ENCODE results near the gene ZNF281. TPM values are rescaled to one million over a fixed set of nuclear protein-coding genes. Genes with fewer than 3 reads are reported as not detected.

Gene ZNF281
- total RNA-seq, 1 experiment from 2014 or later: 31.3 TPM

- BruUV-seq (replicated peaks): no TSS peak
- no peak overlapping the region for H3K4me3 ChIP-seq (ENCODE audit: low read depth, low read length)
- Mint-ChIP-seq H3K36me3 (ENCODE audit: insufficient read depth, unreplicated experiment) (peaks cover 38% of the 10 kb centered on the region), H3K27me3 (ENCODE audit: insufficient read depth, unreplicated experiment) (no peaks in the 10 kb centered on the region), H3K4me3 (ENCODE audit: unreplicated experiment) (no peak overlapping the region), H3K27ac (ENCODE audit: unreplicated experiment) (no peak overlapping the region), H3K4me1 (ENCODE audit: low read depth, unreplicated experiment) (peaks cover 14% of the 10 kb centered on the region), H3K9me3 (ENCODE audit: unreplicated experiment) (no peaks in the 10 kb centered on the region)
- no peaks in the 10 kb centered on the region for H3K27me3 ChIP-seq (replicated peaks; ENCODE audit: control insufficient read depth, insufficient read depth, low read length)
- DNase-seq: no peak
- CTCF ChIA-PET: no interaction called here
- POLR2A ChIA-PET: no interaction called here
- no peaks in the 10 kb centered on the region for H3K9me3 ChIP-seq
- no peaks in the 10 kb centered on the region; the same call in 1 of the 2 replicates for H3K36me3 ChIP-seq (ENCODE audit: control insufficient read depth, insufficient read depth, low read length)
- no peaks in the 10 kb centered on the region for H3K4me1 ChIP-seq
- no peak for TF ChIP-seq CTCF (IDR thresholded peaks at IDR 0.05; ENCODE audit: insufficient read depth in 1 of 2, low read depth in 1 of 2, low read length in 1 of 2, severe bottlenecking in 1 of 2, unreplicated experiment in 1 of 2)
- intact Hi-C loops (cut with micrococcal nuclease; ENCODE audit: unreplicated experiment): no loop called here
These were observed 8.6 kb downstream of the ZNF281 start for GRCh38 chr1:200401263-200401662.

GRCh38 chr1:200400556-200400955 lies 9.3 kb downstream of the ZNF281 start:
- intact Hi-C loops (cut with micrococcal nuclease; ENCODE audit: unreplicated experiment): no loop called here
- H3K9me3 Mint-ChIP-seq (ENCODE audit: unreplicated experiment): no peaks in the 10 kb centered on the region
- no peak for TF ChIP-seq CTCF (IDR thresholded peaks at IDR 0.05; ENCODE audit: insufficient read depth in 1 of 2, low read depth in 1 of 2, low read length in 1 of 2, severe bottlenecking in 1 of 2, unreplicated experiment in 1 of 2)
- Histone ChIP-seq H3K4me3 (ENCODE audit: low read depth, low read length) (no peak overlapping the region), H3K36me3 (ENCODE audit: control insufficient read depth, insufficient read depth, low read length) (no peaks in the 10 kb centered on the region; the same call in none of the 2 replicates), H3K27me3 (replicated peaks; ENCODE audit: control insufficient read depth, insufficient read depth, low read length) (no peaks in the 10 kb centered on the region), H3K4me1 (no peaks in the 10 kb centered on the region), H3K9me3 (no peaks in the 10 kb centered on the region)
- no peak overlapping the region for H3K4me3 Mint-ChIP-seq (ENCODE audit: unreplicated experiment)
- ChIA-PET POLR2A (no interaction called here), CTCF (no interaction called here)
- H3K36me3 Mint-ChIP-seq (ENCODE audit: insufficient read depth, unreplicated experiment): peaks cover 31% of the 10 kb centered on the region
- H3K27ac Mint-ChIP-seq (ENCODE audit: unreplicated experiment): no peak overlapping the region
- no peaks in the 10 kb centered on the region for H3K27me3 Mint-ChIP-seq (ENCODE audit: insufficient read depth, unreplicated experiment)
- no TSS peak for BruUV-seq (replicated peaks)
- no peak for DNase-seq
- peaks cover 7% of the 10 kb centered on the region for H3K4me1 Mint-ChIP-seq (ENCODE audit: low read depth, unreplicated experiment)

GRCh38 chr1:200399860-200400259 lies 10.0 kb downstream of the ZNF281 start:
- no peaks in the 10 kb centered on the region; the same call in none of the 2 replicates for H3K36me3 ChIP-seq (ENCODE audit: control insufficient read depth, insufficient read depth, low read length)
- H3K27me3 ChIP-seq (replicated peaks; ENCODE audit: control insufficient read depth, insufficient read depth, low read length): no peaks in the 10 kb centered on the region
- no peak for DNase-seq
- ChIA-PET CTCF (no interaction called here), POLR2A (no interaction called here)
- no peak overlapping the region for H3K4me3 ChIP-seq (ENCODE audit: low read depth, low read length)
- H3K4me1 ChIP-seq: no peaks in the 10 kb centered on the region
- Mint-ChIP-seq H3K4me3 (ENCODE audit: unreplicated experiment) (no peak overlapping the region), H3K27me3 (ENCODE audit: insufficient read depth, unreplicated experiment) (no peaks in the 10 kb centered on the region), H3K9me3 (ENCODE audit: unreplicated experiment) (no peaks in the 10 kb centered on the region), H3K4me1 (ENCODE audit: low read depth, unreplicated experiment) (peaks cover 6% of the 10 kb centered on the region), H3K36me3 (ENCODE audit: insufficient read depth, unreplicated experiment) (peaks cover 25% of the 10 kb centered on the region), H3K27ac (ENCODE audit: unreplicated experiment) (no peak overlapping the region)
- intact Hi-C loops (cut with micrococcal nuclease; ENCODE audit: unreplicated experiment): no loop called here
- H3K9me3 ChIP-seq: no peaks in the 10 kb centered on the region
- TF ChIP-seq CTCF (IDR thresholded peaks at IDR 0.05; ENCODE audit: insufficient read depth in 1 of 2, low read depth in 1 of 2, low read length in 1 of 2, severe bottlenecking in 1 of 2, unreplicated experiment in 1 of 2): no peak
- BruUV-seq (replicated peaks): no TSS peak
